Endodermal cell (in vitro differentiated cells): Measurements from ENCODE around the gene RBMS3. TPM values are rescaled to one million over a fixed set of nuclear protein-coding genes. Genes with fewer than 3 reads are reported as not detected.

ENCODE experiments used
- DNase-seq: peaks from one replicate; pipeline ENCODE4 v3.0.0-alpha.2; 2017
- H3K27ac ChIP-seq: 2 replicates; pipeline ENCODE4 v1.5.1; 2013; ENCODE audit warnings: mild to moderate bottlenecking, low read depth, low read length, moderate library complexity
- H3K27me3 ChIP-seq: 2 replicates; pipeline ENCODE4 v1.6.1; 2013; ENCODE audit warnings: mild to moderate bottlenecking, low read length, moderate library complexity; ENCODE audit not compliant: insufficient read depth, control insufficient read depth, poor library complexity, severe bottlenecking
- H3K36me3 ChIP-seq: 2 replicates; pipeline ENCODE4 v1.7.0; 2013; ENCODE audit warnings: mild to moderate bottlenecking, low read length, moderate library complexity; ENCODE audit not compliant: control insufficient read depth, insufficient read depth
- H3K4me1 ChIP-seq: one replicate; pipeline ENCODE4 v1.7.0; 2013; ENCODE audit warnings: low read length; ENCODE audit not compliant: control insufficient read depth, insufficient read depth
- H3K4me3 ChIP-seq: 2 replicates; pipeline ENCODE4 v1.5.1; 2013; ENCODE audit warnings: mild to moderate bottlenecking, low read length, moderate library complexity
- H3K9ac ChIP-seq: 2 replicates; pipeline ENCODE4 v1.6.1; 2013; ENCODE audit warnings: mild to moderate bottlenecking, low read length, moderate library complexity; ENCODE audit not compliant: poor library complexity, severe bottlenecking; ENCODE audit errors: extremely low read depth
- H3K9me3 ChIP-seq: 2 replicates; pipeline ENCODE4 v1.6.1; 2013; ENCODE audit warnings: mild to moderate bottlenecking, low read length, moderate library complexity; ENCODE audit not compliant: control insufficient read depth
- H3K27ac Mint-ChIP-seq: 2 replicates; pipeline ENCODE4 v1.8.0; 2020; ENCODE audit warnings: mixed read lengths
- H3K27me3 Mint-ChIP-seq: 2 replicates; pipeline ENCODE4 v1.8.0; 2021; ENCODE audit warnings: mild to moderate bottlenecking, mixed read lengths; ENCODE audit not compliant: insufficient read depth
- H3K36me3 Mint-ChIP-seq: 2 replicates; pipeline ENCODE4 v1.8.0; 2020; ENCODE audit warnings: low read depth, mixed read lengths
- H3K4me1 Mint-ChIP-seq: 2 replicates; pipeline ENCODE4 v1.8.0; 2020; ENCODE audit warnings: mixed read lengths
- H3K4me3 Mint-ChIP-seq: 2 replicates; pipeline ENCODE4 v1.8.0; 2020; ENCODE audit warnings: mild to moderate bottlenecking, moderate library complexity, mixed read lengths
- H3K9me3 Mint-ChIP-seq: 2 replicates; pipeline ENCODE4 v1.8.0; 2020; ENCODE audit warnings: mild to moderate bottlenecking, mixed read lengths
- CTCF ChIP-seq: fragments of 200-600 bp; sonication (generic); conservative IDR thresholded peaks from 2 replicates; pipeline ENCODE4 v1.5.0; 2021; ENCODE audit warnings: antibody characterized with exemption, mild to moderate bottlenecking
- WGBS, 2 experiments: methylation state at CpG; one replicate each; pipeline versions ENCODE4 v1.1.5 to v1.1.7; 2013; ENCODE audit warnings: missing lambda C conversion rate in 2 of 2, mixed read lengths in 1 of 2; ENCODE audit not compliant: insufficient coverage in 1 of 2, insufficient read length in 1 of 2; 5-methylcytosine and 5-hydroxymethylcytosine counted together
- total RNA-seq, 2 donors: library from RNA; stranded (reverse); fragmentation: NEBNext Ultra II Directional in 1 of 2; extraction: Animal tissue kit (Norgen Biotek cat#: 25700) in 1 of 2; gene quantifications; 2 replicates in 1 of 2; 3 replicates in 1 of 2; pipeline ENCODE4 v1.2.1, GENCODE V29; 2021

The RBMS3 gene
- total RNA-seq, 2 donors from 2014 or later = 2.0 to 7.3 TPM

GRCh38 chr3:29610781-29611180 lies 329.9 kb downstream of the RBMS3 start:
- no peak for DNase-seq
- Mint-ChIP-seq H3K27me3 (no peaks in the 10 kb centered on the region), H3K9me3 (no peaks in the 10 kb centered on the region), H3K4me3 (no peak overlapping the region), H3K27ac (no peak overlapping the region), H3K4me1 (no peaks in the 10 kb centered on the region), H3K36me3 (no peaks in the 10 kb centered on the region)
- TF ChIP-seq CTCF = no peak
- Histone ChIP-seq H3K27ac (no peak overlapping the region), H3K9ac (no peak overlapping the region), H3K27me3 (no peaks in the 10 kb centered on the region), H3K4me3 (no peak overlapping the region), H3K36me3 (no peaks in the 10 kb centered on the region), H3K4me1 (no peaks in the 10 kb centered on the region), H3K9me3 (no peaks in the 10 kb centered on the region)

GRCh38 chr3:29611252-29611651 lies 330.4 kb downstream of the RBMS3 start:
- H3K27ac Mint-ChIP-seq = no peak overlapping the region
- no peak overlapping the region for H3K4me3 Mint-ChIP-seq
- no peaks in the 10 kb centered on the region for H3K9me3 Mint-ChIP-seq
- no peaks in the 10 kb centered on the region for H3K36me3 Mint-ChIP-seq
- 89 to 90% methylated on average over 4 of the region's 4 CpGs for WGBS, 2 experiments
- TF ChIP-seq CTCF = no peak
- DNase-seq = no peak
- no peaks in the 10 kb centered on the region for H3K36me3 ChIP-seq
- no peak overlapping the region for H3K9ac ChIP-seq
- H3K27me3 ChIP-seq = no peaks in the 10 kb centered on the region
- H3K4me3 ChIP-seq = no peak overlapping the region
- H3K4me1 ChIP-seq = no peaks in the 10 kb centered on the region
- no peaks in the 10 kb centered on the region for H3K27me3 Mint-ChIP-seq
- H3K9me3 ChIP-seq = no peaks in the 10 kb centered on the region
- no peak overlapping the region for H3K27ac ChIP-seq
- H3K4me1 Mint-ChIP-seq = no peaks in the 10 kb centered on the region

- Histone ChIP-seq H3K4me1 (no peaks in the 10 kb centered on the region), H3K27me3 (no peaks in the 10 kb centered on the region), H3K27ac (no peak overlapping the region), H3K4me3 (no peak overlapping the region), H3K36me3 (no peaks in the 10 kb centered on the region), H3K9ac (no peak overlapping the region), H3K9me3 (no peaks in the 10 kb centered on the region)
- no peaks in the 10 kb centered on the region for H3K27me3 Mint-ChIP-seq
- no peak for DNase-seq
- H3K4me3 Mint-ChIP-seq = no peak overlapping the region
- no peaks in the 10 kb centered on the region for H3K4me1 Mint-ChIP-seq
- no peak for TF ChIP-seq CTCF
- H3K9me3 Mint-ChIP-seq = no peaks in the 10 kb centered on the region
- H3K36me3 Mint-ChIP-seq = no peaks in the 10 kb centered on the region
- H3K27ac Mint-ChIP-seq = no peak overlapping the region
- 90% methylated on average over 1 of the region's 1 CpG; no CpG with 5 or more reads in 1 of the 2 experiments for WGBS, 2 experiments
These were observed 331.7 kb downstream of the RBMS3 start for GRCh38 chr3:29612536-29612935.
